Adrenal gland (tissue), 12 donors: ENCODE measurements around the gene SPTB. TPM values are rescaled to one million over a fixed set of nuclear protein-coding genes. Genes with fewer than 3 reads are reported as not detected.

Experiments used
- DNase-seq, 7 donors: peaks; one replicate each; pipeline ENCODE4 v3.0.0-alpha.2; 2019 to 2020
- H3K27ac ChIP-seq, 5 donors: fragments of 200-600 bp; sonication (generic) in 4 of 5; 1 replicate in 3 of 5; 2 replicates in 2 of 5; pipeline versions ENCODE4 v1.5.1 to v1.8.0; 2016 to 2020; ENCODE audit warnings: mild to moderate bottlenecking in 1 of 5
- H3K27me3 ChIP-seq: fragments of 200-600 bp; 2 replicates; pipeline ENCODE4 v1.8.0; 2021
- H3K36me3 ChIP-seq, 2 donors: fragments of 200-600 bp; replicated peaks in 1 of 2; 1 replicate in 1 of 2; 2 replicates in 1 of 2; pipeline versions ENCODE4 v1.5.1 to v1.8.0; 2018 to 2022
- H3K4me1 ChIP-seq, 2 donors: fragments of 200-600 bp; replicated peaks in 1 of 2; 1 replicate in 1 of 2; 2 replicates in 1 of 2; pipeline versions ENCODE4 v1.5.1 to v1.8.0; 2018 to 2021
- H3K4me3 ChIP-seq, 4 donors: fragments of 200-600 bp; sonication (generic) in 3 of 4; one replicate each; pipeline ENCODE4 v1.5.1; 2016 to 2018
- H3K9me3 ChIP-seq, 3 donors: fragments of 200-600 bp; sonication (generic) in 1 of 3; replicated peaks in 1 of 3; 1 replicate in 2 of 3; 2 replicates in 1 of 3; pipeline versions ENCODE4 v1.5.1 to v1.8.0; 2016 to 2021
- CTCF ChIP-seq, 6 experiments: fragments of 450-650 bp in 4 of 6; fragments of 200-600 bp in 2 of 6; sonication (generic) in 1 of 6; IDR thresholded peaks; 1 replicate in 5 of 6; 2 replicates in 1 of 6; pipeline versions ENCODE4 v1.5.1 to v1.8.0; 2016 to 2021; ENCODE audit warnings: antibody characterized with exemption in 6 of 6, mild to moderate bottlenecking in 2 of 6, moderate library complexity in 1 of 6
- POLR2A ChIP-seq, 2 donors: fragments of 450-650 bp; IDR thresholded peaks; one replicate each; pipeline ENCODE4 v1.6.1; 2017; ENCODE audit warnings: antibody characterized with exemption in 2 of 2, mild to moderate bottlenecking in 2 of 2, moderate library complexity in 1 of 2
- WGBS, 4 donors: extraction: QIAGEN DNeasy Blood & Tissue Kit in 2 of 4; methylation state at CpG; one replicate each; pipeline versions ENCODE4 v1.1.5 to v1.1.7; 2013 to 2017; 5-methylcytosine and 5-hydroxymethylcytosine counted together
- intact Hi-C, 2 donors: fragments of 100-400 bp; cut with DNase I; formaldehyde crosslinking; loops; one replicate each; pipeline versions ENCODE4 v1.14.1 to v1.15.0; 2022 to 2023
- polyA plus RNA-seq, 3 donors: library from polyadenylated mRNA; stranded (reverse); fragments of 200-250 nt in 2 of 3; fragments of 350-450 nt in 1 of 3; fragmentation: Illumina TruSeq in 1 of 3; extraction: RNeasy Lipid Tissue Mini Kit (QIAGEN cat#74804) in 1 of 3; gene quantifications; one replicate each; pipeline ENCODE4 v1.2.3, GENCODE V29; 2013 to 2014
- total RNA-seq, 9 donors: library from RNA; depleted of rRNA in 4 of 9; stranded (reverse); fragments of >200 nt in 4 of 9; fragments of 120-200 nt in 1 of 9; fragmentation: NEBNext Ultra II Directional in 1 of 9; extraction: Animal tissue kit (Norgen Biotek cat#: 25700) in 1 of 9; gene quantifications; one replicate each; pipeline versions ENCODE4 v1.1.0 to v1.2.4, GENCODE V29; 2013 to 2023
- donor health status: healthy with polysubstance abuse.
- donor health status: Bipolar disorder and iron deficiency.
- donor health status: DM: yes; HTN: yes; CAD: no.
- donor health status: DM: no; HTN: no; CAD: no.
- donor health status: DM: no; HTN: no; CAD: no.
- donor health status: DM: yes; HTN: yes; CAD: no.

The SPTB gene
- total and polyA plus RNA-seq, 12 donors, result 0.18 to 14.5 (median 1.2) TPM

GRCh38 chr14:64757601-64758000 is 122.1 kb downstream of the SPTB start:
- no peak overlapping the region for H3K4me3 ChIP-seq
- intact Hi-C loops, result no loop called here
- TF ChIP-seq POLR2A (IDR thresholded peaks at IDR 0.05) (no peak), CTCF (IDR thresholded peaks at IDR 0.05) (no peak)
- no peaks in the 10 kb centered on the region for H3K36me3 ChIP-seq
- H3K27me3 ChIP-seq, result no peaks in the 10 kb centered on the region
- H3K27ac ChIP-seq, result peak overlapping the region in 2 of 5 donors; percentile 44 to 64
- 80 to 89% (median 85%) methylated on average over 3 of the region's 3 CpGs for WGBS, 4 donors
- no peaks in the 10 kb centered on the region for H3K9me3 ChIP-seq
- H3K4me1 ChIP-seq, result peaks cover 10 to 16% of the 10 kb centered on the region in 2 donors
- no peak for DNase-seq

- intact Hi-C loops, result no loop called here
- Histone ChIP-seq H3K9me3 (no peaks in the 10 kb centered on the region), H3K27ac (no peak overlapping the region), H3K4me1 (peaks cover 1 to 7% of the 10 kb centered on the region in 2 donors), H3K36me3 (no peaks in the 10 kb centered on the region), H3K27me3 (no peaks in the 10 kb centered on the region), H3K4me3 (no peak overlapping the region)
- DNase-seq, result no peak
- WGBS, 4 donors, result 88 to 95% (median 93%) methylated on average over 4 to 5 of the region's 5 CpGs
- no peak for TF ChIP-seq POLR2A (IDR thresholded peaks at IDR 0.05)
- no peak for TF ChIP-seq CTCF (IDR thresholded peaks at IDR 0.05)
These were observed 123.0 kb downstream of the SPTB start for GRCh38 chr14:64756712-64757111.

- no peak overlapping the region for H3K4me3 ChIP-seq
- no peaks in the 10 kb centered on the region for H3K36me3 ChIP-seq
- no peaks in the 10 kb centered on the region for H3K27me3 ChIP-seq
- no peak for TF ChIP-seq POLR2A (IDR thresholded peaks at IDR 0.05)
- TF ChIP-seq CTCF (IDR thresholded peaks at IDR 0.05), result no peak
- intact Hi-C loops, result no loop called here
- no peaks in the 10 kb centered on the region for H3K9me3 ChIP-seq
- no peaks in the 10 kb centered on the region for H3K4me1 ChIP-seq
- H3K27ac ChIP-seq, result no peak overlapping the region
- 74 to 81% (median 80%) methylated on average over 9 of the region's 9 CpGs for WGBS, 4 donors
- DNase-seq, result no peak
These were observed 123.9 kb downstream of the SPTB start for GRCh38 chr14:64755781-64756221.

- Histone ChIP-seq H3K27me3 (no peaks in the 10 kb centered on the region), H3K27ac (no peak overlapping the region), H3K4me3 (no peak overlapping the region), H3K4me1 (no peaks in the 10 kb centered on the region), H3K9me3 (no peaks in the 10 kb centered on the region), H3K36me3 (no peaks in the 10 kb centered on the region)
- 80 to 94% (median 89%) methylated on average over 2 to 5 of the region's 5 CpGs for WGBS, 4 donors
- DNase-seq, result no peak
- intact Hi-C loops, result no loop called here
- TF ChIP-seq POLR2A (IDR thresholded peaks at IDR 0.05), result no peak
- TF ChIP-seq CTCF (IDR thresholded peaks at IDR 0.05), result no peak
These were observed 125.0 kb downstream of the SPTB start for GRCh38 chr14:64754685-64755084.
